HepG2 (cell line): Measurements from ENCODE around the gene ACTG2.

ENCODE experiments used
- CC2D1A ChIP-seq: sonication (generic); formaldehyde crosslinking; IDR thresholded peaks from 2 replicates; pipeline ENCODE4 v1.8.1; 2023; ENCODE audit warnings: mild to moderate bottlenecking, missing genetic modification reagents
- CTCF ChIP-seq: sonication (generic); formaldehyde crosslinking; IDR thresholded peaks from 2 replicates; pipeline ENCODE4 v1.5.0; 2020; ENCODE audit warnings: mild to moderate bottlenecking, missing genetic modification reagents, moderate library complexity
- JARID2 ChIP-seq: sonication (generic); formaldehyde crosslinking; IDR thresholded peaks from 2 replicates; pipeline ENCODE4 v1.8.1; 2023; ENCODE audit warnings: missing genetic modification reagents, inconsistent platforms; ENCODE audit not compliant: insufficient replicate concordance
- POLR2G ChIP-seq: fragments of 200-400 bp; formaldehyde crosslinking; IDR thresholded peaks from 2 replicates; pipeline ENCODE4 v1.6.1; 2018; ENCODE audit warnings: mild to moderate bottlenecking, low read depth, low read length, moderate library complexity
- TAF1 ChIP-seq: sonication (generic); formaldehyde crosslinking; IDR thresholded peaks from 2 replicates; pipeline ENCODE4 v1.4.0; 2020; ENCODE audit warnings: missing genetic modification reagents
- USF2 ChIP-seq, 2 experiments: sonication (generic) in 1 of 2; formaldehyde crosslinking in 1 of 2; IDR thresholded peaks; 2 replicates each; pipeline versions ENCODE4 v1.5.1 to v1.6.1; 2011 to 2020; ENCODE audit warnings: borderline replicate concordance in 1 of 2, low read depth in 1 of 2, low read length in 1 of 2, mild to moderate bottlenecking in 1 of 2, missing genetic modification reagents in 1 of 2, moderate library complexity in 1 of 2
- ZBTB20 ChIP-seq: sonication (generic); formaldehyde crosslinking; IDR thresholded peaks from 2 replicates; pipeline ENCODE4 v1.8.1; 2023; ENCODE audit warnings: missing genetic modification reagents, low read depth, mild to moderate bottlenecking, borderline replicate concordance
- ZBTB43 ChIP-seq: sonication (generic); formaldehyde crosslinking; conservative IDR thresholded peaks from 2 replicates; pipeline ENCODE4 v1.4.0; 2020; ENCODE audit warnings: missing genetic modification reagents

DNA sequence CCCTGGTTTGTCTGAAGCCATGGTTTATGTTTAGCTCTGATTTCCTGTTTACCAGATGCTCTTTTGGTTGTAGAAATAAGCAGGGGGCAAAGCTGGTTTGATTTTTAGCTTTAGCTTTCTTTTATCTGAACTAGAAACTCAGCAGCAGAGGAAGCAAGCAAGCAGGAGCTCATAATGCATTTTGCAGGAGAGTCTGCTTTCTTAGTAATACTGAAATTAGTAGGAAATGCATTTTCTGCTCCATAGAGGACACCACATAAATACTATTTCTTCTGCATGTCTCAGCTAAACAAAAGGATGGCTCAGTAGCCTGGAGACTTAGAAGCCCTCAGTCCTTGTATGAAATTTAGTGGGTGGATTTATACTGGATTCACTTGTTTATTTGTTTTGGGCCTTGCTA is 57.0 kb downstream of the ACTG2 start:
- no peak for TF ChIP-seq CC2D1A (CRISPR knock-in tag)
- no peak for TF ChIP-seq CTCF (CRISPR knock-in tag)
- TF ChIP-seq POLR2G: no peak
- no peak for TF ChIP-seq TAF1 (CRISPR knock-in tag)
- no peak for TF ChIP-seq USF2 (IDR thresholded peaks at IDR 0.05; ENCODE audit: low read depth, low read length)
- no peak for TF ChIP-seq USF2 (CRISPR knock-in tag; IDR thresholded peaks at IDR 0.05; ENCODE audit: borderline replicate concordance)
- no peak for TF ChIP-seq ZBTB43 (CRISPR knock-in tag)
- no peak for TF ChIP-seq ZBTB20 (CRISPR knock-in tag)
- TF ChIP-seq JARID2 (CRISPR knock-in tag): no peak
